Smooth muscle cell of the coronary artery (primary cell): ENCODE results near the gene TCP11X1. TPM values are rescaled to one million over a fixed set of nuclear protein-coding genes. Genes with fewer than 3 reads are reported as not detected.

Experiments
- total RNA-seq: library from RNA; depleted of rRNA; stranded (reverse); fragments of >200 nt; gene quantifications from 2 replicates; pipeline ENCODE4 v1.2.3, GENCODE V29; 2014; ENCODE audit warnings: low replicate concordance

Gene TCP11X1
- not detected in 2 replicates for total RNA-seq

DNA sequence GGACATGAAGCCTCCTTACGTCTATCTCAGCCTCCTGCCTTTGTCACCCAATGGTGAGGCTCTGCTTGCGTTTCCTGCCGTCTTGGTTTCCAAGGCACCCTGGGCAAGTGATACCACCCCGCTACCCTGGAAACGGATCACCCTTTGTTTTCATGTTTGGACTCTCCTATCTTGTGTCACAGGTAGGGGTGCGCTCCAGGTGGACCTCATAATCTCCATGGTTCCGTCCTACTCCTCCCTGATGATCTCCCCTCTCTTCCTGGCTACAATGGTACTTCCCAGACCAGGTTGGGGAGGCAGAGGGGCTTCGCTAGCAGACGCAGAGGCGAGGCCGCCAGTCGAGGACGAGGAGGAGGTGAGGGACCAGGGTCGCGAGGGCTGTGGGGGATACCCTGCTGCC is at the start of gene TCP11X1:
TSS of gene TCP11X1 (plus strand) at position 316 of the 400 bp plus-strand sequence.

GRCh38 chrX:102246893-102247292 is 31.8 kb downstream of the TCP11X1 start, which contains the start of gene NXF2:
Gene NXF2, plus strand, starts transcription at chrX:102247167. Its CDS starts 59,912 bp downstream, at chrX:102307079.

Other genes starting within 250 kb of the TCP11X1 start
- gene TCEAL2, start 89.6 kb upstream of the TCP11X1 start, total RNA-seq = 0.12 TPM in 1 of 2 replicates, not detected in the other
- not detected in 2 replicates for gene TCEAL6, start 72.8 kb upstream of the TCP11X1 start, total RNA-seq
- 0.30 TPM in 1 of 2 replicates, not detected in the other for gene BEX5, start 59.3 kb upstream of the TCP11X1 start, total RNA-seq
- not detected in 2 replicates for gene NXF2, start 31.9 kb downstream of the TCP11X1 start, total RNA-seq
- not detected in 2 replicates for gene NXF2B, start 224.7 kb downstream of the TCP11X1 start, total RNA-seq